Astrocyte (in vitro differentiated cells and primary cell): ENCODE results near the gene GBP2.

Experiments used
- EZH2 ChIP-seq: IDR thresholded peaks from 2 replicates; pipeline ENCODE4 v1.6.1; 2012; ENCODE audit warnings: mild to moderate bottlenecking, low read length, inconsistent platforms; ENCODE audit not compliant: insufficient read depth
- TF ChIP-seq, protein P1 (sequence below): IDR thresholded peaks from 2 replicates; pipeline ENCODE4 v1.5.1; 2011; ENCODE audit warnings: low read depth, mild to moderate bottlenecking, inconsistent platforms, low read length, moderate library complexity; ENCODE audit not compliant: insufficient read depth

DNA sequence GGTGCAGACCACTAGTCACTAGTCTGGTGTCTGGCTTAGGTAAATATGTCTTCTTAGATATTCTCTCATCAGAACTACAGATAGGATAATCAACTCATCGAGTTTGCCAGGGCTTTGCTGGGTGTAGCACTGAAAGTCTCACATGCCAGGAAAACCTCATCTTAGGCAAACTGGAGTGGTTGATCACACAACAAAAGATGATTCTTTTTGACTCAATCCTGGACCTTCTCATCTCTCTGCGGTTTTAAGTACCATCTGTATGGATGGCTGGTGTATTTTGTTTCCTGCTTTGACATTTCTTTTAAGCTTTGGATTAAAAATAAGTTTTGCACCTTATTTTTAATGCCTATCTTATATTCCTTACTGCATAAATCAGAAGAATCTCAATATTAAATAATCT is 11.3 kb downstream of the GBP2 start:
- TF ChIP-seq, protein P1, sequence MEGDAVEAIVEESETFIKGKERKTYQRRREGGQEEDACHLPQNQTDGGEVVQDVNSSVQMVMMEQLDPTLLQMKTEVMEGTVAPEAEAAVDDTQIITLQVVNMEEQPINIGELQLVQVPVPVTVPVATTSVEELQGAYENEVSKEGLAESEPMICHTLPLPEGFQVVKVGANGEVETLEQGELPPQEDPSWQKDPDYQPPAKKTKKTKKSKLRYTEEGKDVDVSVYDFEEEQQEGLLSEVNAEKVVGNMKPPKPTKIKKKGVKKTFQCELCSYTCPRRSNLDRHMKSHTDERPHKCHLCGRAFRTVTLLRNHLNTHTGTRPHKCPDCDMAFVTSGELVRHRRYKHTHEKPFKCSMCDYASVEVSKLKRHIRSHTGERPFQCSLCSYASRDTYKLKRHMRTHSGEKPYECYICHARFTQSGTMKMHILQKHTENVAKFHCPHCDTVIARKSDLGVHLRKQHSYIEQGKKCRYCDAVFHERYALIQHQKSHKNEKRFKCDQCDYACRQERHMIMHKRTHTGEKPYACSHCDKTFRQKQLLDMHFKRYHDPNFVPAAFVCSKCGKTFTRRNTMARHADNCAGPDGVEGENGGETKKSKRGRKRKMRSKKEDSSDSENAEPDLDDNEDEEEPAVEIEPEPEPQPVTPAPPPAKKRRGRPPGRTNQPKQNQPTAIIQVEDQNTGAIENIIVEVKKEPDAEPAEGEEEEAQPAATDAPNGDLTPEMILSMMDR = no peak
- no peak for TF ChIP-seq EZH2
